Stomach (tissue), 9 donors: Measurements from ENCODE around the gene ABHD12B. TPM values are rescaled to one million over a fixed set of nuclear protein-coding genes. Genes with fewer than 3 reads are reported as not detected.

Experiments
- DNase-seq, 2 donors: peaks; one replicate each; pipeline versions ENCODE4 v3.0.0 to v3.0.0-alpha.2; 2013 to 2019
- H3K27ac ChIP-seq, 5 donors: fragments of 200-600 bp in 4 of 5; sonication (generic) in 4 of 5; one replicate each; pipeline ENCODE4 v1.5.1; 2013 to 2019; ENCODE audit warnings: mild to moderate bottlenecking in 1 of 5, moderate library complexity in 1 of 5
- H3K27me3 ChIP-seq, 3 donors: fragments of 200-600 bp; sonication (generic); one replicate each; pipeline ENCODE4 v1.5.1; 2017 to 2019; ENCODE audit warnings: mixed run types in 1 of 3
- H3K36me3 ChIP-seq, 4 donors: fragments of 200-600 bp; sonication (generic); 1 replicate in 3 of 4; 2 replicates in 1 of 4; pipeline ENCODE4 v1.5.1; 2016 to 2019
- H3K4me1 ChIP-seq, 4 donors: fragments of 200-600 bp; sonication (generic); one replicate each; pipeline ENCODE4 v1.5.1; 2016 to 2019
- H3K4me3 ChIP-seq, 4 donors: fragments of 200-600 bp; sonication (generic) in 3 of 4; one replicate each; pipeline ENCODE4 v1.5.1; 2016 to 2019; ENCODE audit warnings: mild to moderate bottlenecking in 1 of 4
- H3K9me3 ChIP-seq, 4 donors: fragments of 200-600 bp; sonication (generic); one replicate each; pipeline ENCODE4 v1.5.1; 2016 to 2019
- CTCF ChIP-seq, 7 experiments: fragments of 450-650 bp in 4 of 7; fragments of 200-600 bp in 3 of 7; sonication (generic) in 3 of 7; IDR thresholded peaks; one replicate each; pipeline ENCODE4 v1.5.1; 2016 to 2019; ENCODE audit warnings: antibody characterized with exemption in 7 of 7, control low read depth in 2 of 7, mild to moderate bottlenecking in 1 of 7
- EP300 ChIP-seq: sonication (generic); formaldehyde crosslinking; IDR thresholded peaks from one replicate; pipeline ENCODE4 v1.6.1; 2017; ENCODE audit warnings: antibody characterized with exemption
- POLR2A ChIP-seq, 4 donors: fragments of 450-650 bp; IDR thresholded peaks; one replicate each; pipeline ENCODE4 v1.6.1; 2016; ENCODE audit warnings: antibody characterized with exemption in 4 of 4, control low read depth in 2 of 4, mild to moderate bottlenecking in 1 of 4, moderate library complexity in 1 of 4
- POLR2AphosphoS5 ChIP-seq, 3 donors: sonication (generic); formaldehyde crosslinking; IDR thresholded peaks; one replicate each; pipeline ENCODE4 v1.6.1; 2016; ENCODE audit warnings: antibody characterized with exemption in 3 of 3
- WGBS, 5 donors: extraction: QIAGEN DNeasy Blood & Tissue Kit in 3 of 5; methylation state at CpG; one replicate each; pipeline versions ENCODE4 v1.1.5 to v1.1.7; 2013 to 2018; 5-methylcytosine and 5-hydroxymethylcytosine counted together
- intact Hi-C: fragments of 100-400 bp; cut with DNase I; formaldehyde crosslinking; loops from one replicate; pipeline ENCODE4 v1.15.1; 2023; ENCODE audit warnings: low total_unique reads
- polyA plus RNA-seq, 3 donors: library from polyadenylated mRNA; stranded (reverse); fragments of 200-250 nt; gene quantifications; one replicate each; pipeline ENCODE4 v1.2.3, GENCODE V29; 2013
- total RNA-seq, 5 donors: library from RNA; depleted of rRNA; stranded (reverse); fragments of >200 nt; gene quantifications; one replicate each; pipeline versions ENCODE4 v1.1.0 to v1.2.3, GENCODE V29; 2014 to 2016
- donor health status: healthy with polysubstance abuse.
- donor health status: Bipolar disorder and iron deficiency.
- donor health status: healthy.

Gene ABHD12B
- total and polyA plus RNA-seq, 8 donors, result 0.23 TPM; not detected in 7

- Histone ChIP-seq H3K27me3 (no peaks in the 10 kb centered on the region), H3K9me3 (no peaks in the 10 kb centered on the region), H3K36me3 (no peaks in the 10 kb centered on the region), H3K4me3 (no peak overlapping the region), H3K4me1 (no peaks in the 10 kb centered on the region), H3K27ac (no peak overlapping the region)
- TF ChIP-seq CTCF (IDR thresholded peaks at IDR 0.05) (no peak), EP300 (no peak), POLR2AphosphoS5 (IDR thresholded peaks at IDR 0.05) (no peak), POLR2A (IDR thresholded peaks at IDR 0.05) (no peak)
- intact Hi-C loops, result no loop called here
- no peak for DNase-seq
- 92 to 100% (median 97%) methylated on average over 2 of the region's 2 CpGs for WGBS, 5 donors
Observed at GRCh38 chr14:50844391-50844790, 27.5 kb upstream of the ABHD12B start.

- no peak overlapping the region for H3K4me3 ChIP-seq
- no peak overlapping the region for H3K27ac ChIP-seq
- no peaks in the 10 kb centered on the region for H3K27me3 ChIP-seq
- no peak for TF ChIP-seq CTCF (IDR thresholded peaks at IDR 0.05)
- TF ChIP-seq POLR2AphosphoS5 (IDR thresholded peaks at IDR 0.05), result no peak
- no peak for TF ChIP-seq EP300
- TF ChIP-seq POLR2A (IDR thresholded peaks at IDR 0.05), result no peak
- DNase-seq, result no peak
- no peaks in the 10 kb centered on the region for H3K9me3 ChIP-seq
- no peaks in the 10 kb centered on the region for H3K4me1 ChIP-seq
- intact Hi-C loops, result no loop called here
- 78 to 93% (median 84%) methylated on average over 3 of the region's 3 CpGs for WGBS, 5 donors
- no peaks in the 10 kb centered on the region for H3K36me3 ChIP-seq
Observed at GRCh38 chr14:50845166-50845565, 26.7 kb upstream of the ABHD12B start.

- 85 to 95% (median 89%) methylated on average over 8 of the region's 8 CpGs for WGBS, 5 donors
- intact Hi-C loops, result no loop called here
Observed at GRCh38 chr14:50846226-50846880, 25.5 kb upstream of the ABHD12B start.

GRCh38 chr14:50853891-50854290 is 18.0 kb upstream of the ABHD12B start:
- intact Hi-C loops, result no loop called here
- Histone ChIP-seq H3K27me3 (no peaks in the 10 kb centered on the region), H3K36me3 (no peaks in the 10 kb centered on the region), H3K9me3 (no peaks in the 10 kb centered on the region), H3K27ac (no peak overlapping the region), H3K4me3 (no peak overlapping the region), H3K4me1 (no peaks in the 10 kb centered on the region)
- TF ChIP-seq POLR2AphosphoS5 (IDR thresholded peaks at IDR 0.05) (no peak), POLR2A (IDR thresholded peaks at IDR 0.05) (no peak), EP300 (no peak), CTCF (IDR thresholded peaks at IDR 0.05) (no peak)
- DNase-seq, result no peak

More at GRCh38 chr14:50846226-50846880, 25.5 kb upstream of the ABHD12B start:
- H3K4me1 ChIP-seq, result no peaks in the 10 kb centered on the region
- DNase-seq, result no peak
- H3K27ac ChIP-seq, result no peak overlapping the region
- no peaks in the 10 kb centered on the region for H3K27me3 ChIP-seq
- H3K4me3 ChIP-seq, result no peak overlapping the region
- H3K36me3 ChIP-seq, result no peaks in the 10 kb centered on the region
- H3K9me3 ChIP-seq, result no peaks in the 10 kb centered on the region
- no peak for TF ChIP-seq POLR2A (IDR thresholded peaks at IDR 0.05)
- TF ChIP-seq POLR2AphosphoS5 (IDR thresholded peaks at IDR 0.05), result no peak
- TF ChIP-seq EP300, result no peak
- no peak for TF ChIP-seq CTCF (IDR thresholded peaks at IDR 0.05)
